HCT116 (cell line): ENCODE results near the gene SNX9. TPM values are rescaled to one million over a fixed set of nuclear protein-coding genes. Genes with fewer than 3 reads are reported as not detected.

ENCODE experiments used
- ATAC-seq: fragments of 200-7000 bp; cut with Tn5 transposase; 2 replicates; pipeline ENCODE4 v1.9.1; 2020; ENCODE audit warnings: mild to moderate bottlenecking, moderate library complexity
- BruUV-seq: library from RNA; stranded (reverse); fragments of 400-500 nt; replicated peaks from 2 replicates; lab custom pipeline; 2021; lab: Mats Ljungman, UMichigan
- CTCF ChIA-PET: fragments of 300-600 bp; sonication (Branson Sonifier 250); formaldehyde crosslinking; loops from one replicate; lab custom pipeline; 2021; ENCODE audit warnings: antibody characterized with exemption; lab: Charles Lee
- POLR2A ChIA-PET: fragments of 300-600, 350-600 bp; sonication (Branson Sonifier 250); formaldehyde crosslinking; loops from one replicate; lab custom pipeline; 2021; ENCODE audit warnings: antibody characterized with exemption; lab: Charles Lee
- RAD21 ChIA-PET, 2 experiments: fragments of 300-600 bp; sonication (Branson Sonifier 250); formaldehyde crosslinking; loops; one replicate each; lab custom pipeline; 2023; ENCODE audit warnings: low total read pairs in 2 of 2; ENCODE audit not compliant: uncharacterized antibody in 2 of 2, unreplicated experiment in 2 of 2, low non-redundant PET in 1 of 2; lab: Charles Lee
- DNase-seq: peaks from one replicate; pipeline ENCODE4 v3.0.0-alpha.2; 2010; ENCODE audit warnings: low read depth, low spot score
- H2AFZ ChIP-seq: fragments of 200-600 bp; shearing (Covaris generic), sonication (generic); 2 replicates; pipeline ENCODE4 v1.6.1; 2017; ENCODE audit warnings: low read depth, mixed run types, mixed read lengths, antibody characterized with exemption, low read length; ENCODE audit not compliant: poor library complexity, severe bottlenecking
- H3K27ac ChIP-seq: 2 replicates; pipeline ENCODE4 v1.5.1; 2012; ENCODE audit warnings: low read depth, low read length
- H3K27me3 ChIP-seq: fragments of 200-600 bp; sonication (generic); 2 replicates; pipeline ENCODE4 v1.6.1; 2016; ENCODE audit warnings: mixed run types, low read length, mixed read lengths; ENCODE audit not compliant: insufficient read depth
- H3K36me3 ChIP-seq, 2 experiments: fragments of 200-500 bp in 1 of 2; fragments of 200-600 bp in 1 of 2; sonication (Bioruptor generic) in 1 of 2; sonication (generic) in 1 of 2; 2 replicates each; pipeline versions ENCODE4 v1.5.1 to v1.6.1; 2014 to 2016; ENCODE audit warnings: low read length in 2 of 2, inconsistent platforms in 1 of 2, mixed read lengths in 1 of 2, mixed run types in 1 of 2; ENCODE audit not compliant: insufficient read depth in 2 of 2, control insufficient read depth in 1 of 2
- H3K4me1 ChIP-seq, 2 experiments: fragments of 200-600 bp in 1 of 2; sonication (generic) in 1 of 2; 2 replicates each; pipeline versions ENCODE4 v1.5.1 to v1.6.1; 2012 to 2017; ENCODE audit warnings: low read length in 2 of 2, inconsistent platforms in 1 of 2, mild to moderate bottlenecking in 1 of 2, mixed read lengths in 1 of 2, mixed run types in 1 of 2, moderate library complexity in 1 of 2; ENCODE audit not compliant: insufficient read depth in 2 of 2, control insufficient read depth in 1 of 2
- H3K4me2 ChIP-seq: fragments of 200-600 bp; sonication (generic); 2 replicates; pipeline ENCODE4 v1.6.1; 2017; ENCODE audit warnings: mixed run types, low read length, mixed read lengths
- H3K4me3 ChIP-seq, 2 experiments: fragments of 200-600 bp in 1 of 2; sonication (generic) in 1 of 2; replicated peaks in 1 of 2; 2 replicates each; pipeline ENCODE4 v1.5.1; 2011 to 2016; ENCODE audit warnings: low read length in 2 of 2, control low read depth in 1 of 2, low read depth in 1 of 2, mild to moderate bottlenecking in 1 of 2, mixed read lengths in 1 of 2, mixed run types in 1 of 2
- H3K79me2 ChIP-seq: fragments of 200-600 bp; sonication (generic); 2 replicates; pipeline ENCODE4 v1.6.1; 2017; ENCODE audit warnings: mild to moderate bottlenecking, mixed run types, low read length, moderate library complexity, mixed read lengths; ENCODE audit not compliant: insufficient read depth
- H3K9ac ChIP-seq: fragments of 200-600 bp; sonication (generic); 2 replicates; pipeline ENCODE4 v1.6.1; 2016; ENCODE audit warnings: low read length, mixed read lengths
- H3K9me2 ChIP-seq: fragments of 200-600 bp; sonication (generic), shearing (Covaris generic); 2 replicates; pipeline ENCODE4 v1.6.1; 2017; ENCODE audit warnings: mixed run types, mild to moderate bottlenecking, moderate library complexity; ENCODE audit not compliant: insufficient read depth
- H3K9me3 ChIP-seq, 2 experiments: fragments of 200-500 bp in 1 of 2; fragments of 200-600 bp in 1 of 2; sonication (Bioruptor generic) in 1 of 2; sonication (generic) in 1 of 2; 2 replicates each; pipeline ENCODE4 v1.6.1; 2014 to 2017; ENCODE audit warnings: low read length in 2 of 2, mixed read lengths in 2 of 2, inconsistent platforms in 1 of 2, low read depth in 1 of 2, mild to moderate bottlenecking in 1 of 2, mixed run types in 1 of 2, moderate library complexity in 1 of 2; ENCODE audit not compliant: control insufficient read depth in 1 of 2, insufficient read depth in 1 of 2
- H4K20me1 ChIP-seq: fragments of 200-600 bp; sonication (generic), shearing (Covaris generic); 2 replicates; pipeline ENCODE4 v1.6.1; 2017; ENCODE audit warnings: mixed run types, mild to moderate bottlenecking, moderate library complexity; ENCODE audit not compliant: insufficient read depth
- CBX3 ChIP-seq: IDR thresholded peaks from 2 replicates; pipeline ENCODE4 v1.6.1; 2012; ENCODE audit warnings: low read depth
- EGR1 ChIP-seq: IDR thresholded peaks from 2 replicates; pipeline ENCODE4 v1.6.1; 2012; ENCODE audit warnings: low read depth
- ELF1 ChIP-seq: IDR thresholded peaks from 2 replicates; pipeline ENCODE4 v1.6.1; 2012; ENCODE audit warnings: low read depth, borderline replicate concordance
- EZH2 ChIP-seq: fragments of 200-600 bp; sonication (generic); IDR thresholded peaks from 2 replicates; pipeline ENCODE4 v1.6.1; 2017; ENCODE audit warnings: antibody characterized with exemption, mixed run types
- FOSL1 ChIP-seq: IDR thresholded peaks from 2 replicates; pipeline ENCODE4 v1.6.1; 2012; ENCODE audit warnings: low read depth
- SIN3A ChIP-seq: IDR thresholded peaks from 2 replicates; pipeline ENCODE4 v1.6.1; 2012; ENCODE audit warnings: low read depth
- intact Hi-C: fragments of 100-400 bp; cut with micrococcal nuclease; formaldehyde crosslinking; loops from 2 replicates; pipeline ENCODE4 v1.10.0; 2022
- total RNA-seq: library from RNA; stranded (reverse); gene quantifications from one replicate; pipeline ENCODE4 v1.2.1, GENCODE V29; 2021; ENCODE audit not compliant: unreplicated experiment
- TF ChIP-seq, protein P1 (sequence below): IDR thresholded peaks from 2 replicates; pipeline ENCODE4 v1.6.1; 2012
- TF ChIP-seq, protein P2 (sequence below), 3 experiments: fragments of 200-600 bp in 1 of 3; sonication (generic) in 1 of 3; IDR thresholded peaks in 2 of 3; conservative IDR thresholded peaks in 1 of 3; 2 replicates each; pipeline ENCODE4 v1.5.1; 2012 to 2017; ENCODE audit warnings: low read depth in 2 of 3, low read length in 2 of 3, antibody characterized with exemption in 1 of 3, borderline replicate concordance in 1 of 3, control low read depth in 1 of 3, mild to moderate bottlenecking in 1 of 3, mixed read lengths in 1 of 3, mixed run types in 1 of 3, moderate library complexity in 1 of 3; ENCODE audit not compliant: insufficient read depth in 1 of 3

The SNX9 gene
- total RNA-seq, 1 experiment from 2014 or later, result 42.5 TPM

DNA sequence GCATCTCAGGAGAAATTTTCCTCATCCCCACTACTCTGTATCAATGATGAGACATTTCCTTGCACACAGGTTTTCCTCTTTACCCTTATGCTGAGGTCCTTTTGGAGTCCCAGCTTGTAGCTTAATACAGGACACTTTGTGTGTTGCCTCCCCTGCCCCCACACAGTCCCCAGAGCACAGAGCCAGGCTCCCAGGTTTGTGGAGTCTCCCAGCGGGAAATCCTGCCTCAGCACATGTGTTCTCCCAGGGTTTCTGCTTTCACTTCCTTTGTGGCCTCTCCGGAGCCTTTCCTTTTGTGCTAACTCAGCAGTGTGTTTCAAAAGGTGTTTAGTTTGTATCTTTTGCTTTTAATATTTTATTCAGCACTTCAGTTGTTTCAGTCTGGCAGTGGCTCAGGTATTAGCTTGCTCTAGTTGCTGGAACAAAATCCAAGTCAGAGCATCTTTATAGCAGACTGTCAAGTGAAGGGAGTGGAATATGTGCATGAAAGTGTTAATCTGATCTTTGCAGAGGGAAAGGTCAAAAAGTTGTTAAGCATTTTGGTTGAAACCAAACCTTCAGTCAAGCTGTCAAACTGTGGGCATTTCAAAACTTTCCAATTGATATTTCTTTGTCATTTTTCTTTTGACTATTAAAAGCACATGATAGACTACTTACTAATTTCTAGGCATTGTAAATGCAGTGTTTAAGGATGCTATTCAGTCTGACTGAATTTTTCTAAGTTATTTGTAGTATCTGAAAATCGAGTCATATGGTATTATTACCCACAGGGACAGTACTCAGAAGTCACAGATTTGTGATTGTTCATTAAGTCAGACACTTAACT is 8.6 kb downstream of the SNX9 start:
- H3K4me3 ChIP-seq, result no peak overlapping the region
- intact Hi-C loops, result no loop called here
- H3K4me2 ChIP-seq, result peak overlapping the region; percentile 69
- no peaks in the 10 kb centered on the region for H3K36me3 ChIP-seq
- TF ChIP-seq, protein P1, sequence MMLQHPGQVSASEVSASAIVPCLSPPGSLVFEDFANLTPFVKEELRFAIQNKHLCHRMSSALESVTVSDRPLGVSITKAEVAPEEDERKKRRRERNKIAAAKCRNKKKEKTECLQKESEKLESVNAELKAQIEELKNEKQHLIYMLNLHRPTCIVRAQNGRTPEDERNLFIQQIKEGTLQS, result no peak
- TF ChIP-seq ELF1 (no peak), EGR1 (no peak), SIN3A (no peak), CBX3 (no peak), EZH2 (no peak), FOSL1 (no peak)
- TF ChIP-seq, protein P2, sequence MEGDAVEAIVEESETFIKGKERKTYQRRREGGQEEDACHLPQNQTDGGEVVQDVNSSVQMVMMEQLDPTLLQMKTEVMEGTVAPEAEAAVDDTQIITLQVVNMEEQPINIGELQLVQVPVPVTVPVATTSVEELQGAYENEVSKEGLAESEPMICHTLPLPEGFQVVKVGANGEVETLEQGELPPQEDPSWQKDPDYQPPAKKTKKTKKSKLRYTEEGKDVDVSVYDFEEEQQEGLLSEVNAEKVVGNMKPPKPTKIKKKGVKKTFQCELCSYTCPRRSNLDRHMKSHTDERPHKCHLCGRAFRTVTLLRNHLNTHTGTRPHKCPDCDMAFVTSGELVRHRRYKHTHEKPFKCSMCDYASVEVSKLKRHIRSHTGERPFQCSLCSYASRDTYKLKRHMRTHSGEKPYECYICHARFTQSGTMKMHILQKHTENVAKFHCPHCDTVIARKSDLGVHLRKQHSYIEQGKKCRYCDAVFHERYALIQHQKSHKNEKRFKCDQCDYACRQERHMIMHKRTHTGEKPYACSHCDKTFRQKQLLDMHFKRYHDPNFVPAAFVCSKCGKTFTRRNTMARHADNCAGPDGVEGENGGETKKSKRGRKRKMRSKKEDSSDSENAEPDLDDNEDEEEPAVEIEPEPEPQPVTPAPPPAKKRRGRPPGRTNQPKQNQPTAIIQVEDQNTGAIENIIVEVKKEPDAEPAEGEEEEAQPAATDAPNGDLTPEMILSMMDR (IDR thresholded peaks at IDR 0.05 in 2 of 3, conservative IDR thresholded peaks at IDR 0.05 in 1 of 3; ENCODE audit: borderline replicate concordance in 1 of 3, insufficient read depth in 1 of 3, low read depth in 2 of 3, low read length in 2 of 3), result no peak
- ChIA-PET POLR2A (no interaction called here), CTCF (no interaction called here), RAD21 (no interaction called here)
- DNase-seq (no peak), ATAC-seq (no peak)
- H3K9me2 ChIP-seq, result no peaks in the 10 kb centered on the region
- H3K9ac ChIP-seq, result 0 out of 2 replicates have a peak overlapping the region, but pooled peaks have one; percentile 3
- TSS peak; percentile 1 for BruUV-seq
- H3K79me2 ChIP-seq, result peaks cover 91% of the 10 kb centered on the region
- H4K20me1 ChIP-seq, result no peaks in the 10 kb centered on the region
- no peaks in the 10 kb centered on the region for H3K9me3 ChIP-seq
- H3K27ac ChIP-seq, result peak overlapping the region; percentile 66; the same call in 1 of the 2 replicates
- no peak overlapping the region for H2AFZ ChIP-seq
- H3K4me1 ChIP-seq, result peaks cover 27 to 53% of the 10 kb centered on the region in 2 experiments
- H3K27me3 ChIP-seq, result no peaks in the 10 kb centered on the region
